Fibroblast of skin of left biceps (primary cell): ENCODE results near the gene TMEM141.
"Not testable (repeated sequence)": the region's sequence is repeated elsewhere in the genome, so short reads cannot be mapped to it uniquely, and the experiment has no call there.

ENCODE experiments used
- DNase-seq, 2 experiments: peaks; one replicate each; pipeline ENCODE4 v3.0.0-alpha.2; 2013; ENCODE audit warnings: low read depth in 2 of 2

TMEM141 gene

DNA sequence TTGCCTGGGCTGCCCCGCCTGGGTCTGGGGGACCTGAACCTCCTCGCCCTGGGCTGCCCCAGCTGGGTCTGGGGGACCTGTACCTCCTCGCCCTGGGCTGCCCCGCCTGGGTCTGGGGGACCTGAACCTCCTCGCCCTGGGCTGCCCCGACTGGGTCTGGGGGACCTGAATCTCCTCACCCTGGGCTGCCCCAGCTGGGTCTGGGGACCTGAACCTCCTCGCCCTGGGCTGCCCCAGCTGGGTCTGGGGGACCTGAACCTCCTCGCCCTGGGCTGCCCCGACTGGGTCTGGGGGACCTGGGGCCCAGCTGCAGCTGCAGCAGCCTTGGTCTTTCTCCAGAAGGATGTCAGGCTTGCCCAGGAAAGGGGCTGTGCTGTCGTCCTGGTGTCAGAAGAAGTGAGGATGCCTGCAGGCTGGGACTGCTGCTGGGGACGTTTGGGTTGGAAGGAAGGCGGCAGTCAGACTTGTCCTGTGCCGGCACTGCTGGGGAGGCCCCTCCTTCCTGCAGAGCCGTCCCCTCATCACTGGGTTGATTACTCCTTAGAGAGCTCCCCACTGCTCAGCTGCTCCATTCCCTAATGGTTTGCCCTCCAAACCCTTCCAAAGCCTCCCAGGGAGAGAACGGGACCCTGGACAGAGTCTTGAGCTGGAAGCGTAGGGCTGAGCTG, 42.4 kb downstream of the TMEM141 start:
- not testable (repeated sequence) for DNase-seq

DNA sequence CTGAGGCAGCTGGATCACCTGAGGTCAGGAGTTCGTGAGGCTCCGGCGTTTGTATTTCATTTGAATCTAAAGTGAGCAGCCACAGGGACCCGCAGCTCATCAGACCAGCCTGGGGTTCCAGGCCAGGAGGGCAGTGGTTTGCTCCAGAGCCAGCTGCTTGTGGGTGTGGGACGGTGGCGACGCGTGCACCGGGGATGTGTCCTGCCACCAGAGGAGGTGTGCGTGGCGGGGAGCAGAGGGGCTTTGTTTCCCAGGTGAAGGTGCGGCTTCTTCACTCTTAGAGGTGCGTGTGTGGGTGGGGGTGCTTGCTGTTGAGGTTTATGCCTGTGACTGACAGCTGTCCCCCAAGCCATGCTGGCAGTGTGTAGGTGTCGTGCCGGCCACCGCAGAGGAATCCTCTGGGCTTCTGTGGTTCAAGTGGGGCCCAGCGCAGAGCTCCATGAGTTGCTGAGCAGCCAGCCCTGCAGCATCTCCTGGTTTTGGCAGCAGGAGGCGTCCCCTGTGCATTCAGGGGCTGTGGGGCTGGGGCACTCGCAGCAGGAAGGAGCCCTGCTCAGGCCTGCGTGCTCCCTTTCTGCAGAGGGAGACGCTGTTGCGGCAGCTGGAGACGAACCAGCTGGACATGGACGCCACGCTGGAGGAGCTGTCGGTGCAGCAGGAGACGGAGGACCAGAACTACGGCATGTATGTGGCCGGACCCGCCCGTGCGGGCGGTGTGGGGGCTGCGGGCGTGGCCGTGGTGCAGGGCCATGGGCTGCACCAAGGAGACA, 44.2 kb downstream of the TMEM141 start:
- DNase-seq = no peak

DNA sequence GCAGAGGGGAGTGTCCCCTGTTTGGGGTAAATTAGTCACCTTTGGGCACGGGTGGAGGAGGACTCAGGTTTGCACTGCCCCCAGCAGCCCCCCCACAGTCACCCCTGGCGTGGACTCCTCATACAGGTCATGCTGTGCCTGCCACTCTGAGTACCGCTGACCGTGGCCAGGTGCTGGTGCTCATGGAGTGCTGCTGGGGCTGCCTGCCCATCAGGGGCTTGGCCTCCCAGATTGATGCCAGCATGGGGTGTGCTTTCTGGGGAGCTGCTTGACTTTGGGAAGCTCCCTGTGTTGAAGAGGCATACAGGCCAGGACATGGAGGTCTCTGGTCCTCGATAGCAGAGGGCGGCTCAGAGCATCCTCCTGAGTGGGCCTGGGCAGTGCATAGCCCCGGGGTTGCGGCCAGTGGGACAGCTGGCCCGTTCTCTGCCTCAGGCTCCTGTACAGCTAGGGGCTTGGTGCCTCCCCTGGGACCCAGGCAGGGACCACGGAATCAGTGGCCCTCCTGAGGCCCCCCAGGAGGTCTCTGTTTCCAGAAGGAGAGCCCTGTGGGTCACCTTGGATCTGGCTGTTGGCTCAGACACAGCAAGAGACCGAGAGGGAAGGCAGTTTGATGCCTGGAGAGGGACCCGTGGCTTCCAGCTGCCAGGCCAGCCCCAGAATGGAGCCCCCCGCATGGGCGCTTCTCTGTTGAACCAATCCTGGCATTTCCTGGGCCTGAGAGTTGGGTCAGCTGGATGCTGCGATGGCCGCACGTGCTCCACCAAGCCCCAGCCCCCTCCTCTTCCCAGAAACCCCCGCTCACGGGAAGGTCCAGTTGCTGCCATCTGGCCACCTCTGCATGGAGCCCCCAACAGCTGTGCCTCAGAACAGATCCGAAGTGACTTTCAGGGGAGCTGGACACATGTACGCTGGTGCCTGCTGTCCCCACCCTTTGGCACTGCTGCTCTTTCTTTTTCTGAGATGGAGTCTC, 45.1 kb downstream of the TMEM141 start:
- DNase-seq = no peak

DNA sequence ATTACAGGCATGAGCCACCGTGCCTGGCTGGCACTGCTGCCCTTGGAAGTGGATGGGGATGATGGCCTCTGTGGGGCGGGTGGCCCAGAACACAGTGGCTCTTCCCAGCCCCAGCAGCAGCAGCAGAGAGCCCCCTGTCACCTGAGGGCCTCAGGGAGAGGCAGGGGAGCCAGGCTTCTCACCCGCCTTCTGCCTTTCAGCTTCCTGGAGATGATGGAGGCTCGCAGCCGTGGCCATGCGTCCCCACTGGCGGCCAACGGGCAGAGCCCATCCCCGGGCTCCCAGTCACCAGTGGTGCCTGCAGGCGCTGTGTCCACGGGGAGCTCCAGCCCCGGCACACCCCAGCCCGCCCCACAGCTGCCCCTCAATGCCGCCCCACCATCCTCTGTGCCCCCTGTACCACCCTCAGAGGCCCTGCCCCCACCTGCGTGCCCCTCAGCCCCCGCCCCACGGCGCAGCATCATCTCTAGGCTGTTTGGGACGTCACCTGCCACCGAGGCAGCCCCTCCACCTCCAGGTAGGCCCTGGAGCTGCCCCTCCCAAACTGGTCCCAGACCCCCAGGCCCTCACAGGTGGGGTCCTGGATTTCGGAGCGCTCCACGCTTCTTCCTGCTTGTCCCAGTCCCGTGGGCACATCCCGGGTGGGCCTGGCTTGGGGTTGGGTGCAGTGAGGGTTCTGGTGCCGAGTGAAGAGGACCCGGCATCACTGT, 46.2 kb downstream of the TMEM141 start:
- DNase-seq = no peak

DNA sequence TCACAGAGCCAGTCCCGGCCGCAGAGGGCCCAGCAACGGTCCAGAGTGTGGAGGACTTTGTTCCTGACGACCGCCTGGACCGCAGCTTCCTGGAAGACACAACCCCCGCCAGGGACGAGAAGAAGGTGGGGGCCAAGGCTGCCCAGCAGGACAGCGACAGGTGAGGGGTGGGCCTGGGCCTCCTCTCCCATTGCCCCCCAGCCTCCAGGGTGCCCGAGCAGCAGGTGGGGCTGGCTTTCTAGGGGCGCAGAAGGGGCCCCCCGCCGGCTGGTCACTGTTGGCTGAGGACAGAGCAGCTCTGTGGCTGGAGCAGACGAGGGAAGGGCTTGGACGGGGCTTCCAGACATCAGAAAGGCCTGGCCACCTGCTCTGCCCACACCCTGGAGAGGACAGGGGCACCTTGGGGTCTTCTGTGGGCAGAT, 46.7 kb downstream of the TMEM141 start:
- DNase-seq = not testable (repeated sequence)

DNA sequence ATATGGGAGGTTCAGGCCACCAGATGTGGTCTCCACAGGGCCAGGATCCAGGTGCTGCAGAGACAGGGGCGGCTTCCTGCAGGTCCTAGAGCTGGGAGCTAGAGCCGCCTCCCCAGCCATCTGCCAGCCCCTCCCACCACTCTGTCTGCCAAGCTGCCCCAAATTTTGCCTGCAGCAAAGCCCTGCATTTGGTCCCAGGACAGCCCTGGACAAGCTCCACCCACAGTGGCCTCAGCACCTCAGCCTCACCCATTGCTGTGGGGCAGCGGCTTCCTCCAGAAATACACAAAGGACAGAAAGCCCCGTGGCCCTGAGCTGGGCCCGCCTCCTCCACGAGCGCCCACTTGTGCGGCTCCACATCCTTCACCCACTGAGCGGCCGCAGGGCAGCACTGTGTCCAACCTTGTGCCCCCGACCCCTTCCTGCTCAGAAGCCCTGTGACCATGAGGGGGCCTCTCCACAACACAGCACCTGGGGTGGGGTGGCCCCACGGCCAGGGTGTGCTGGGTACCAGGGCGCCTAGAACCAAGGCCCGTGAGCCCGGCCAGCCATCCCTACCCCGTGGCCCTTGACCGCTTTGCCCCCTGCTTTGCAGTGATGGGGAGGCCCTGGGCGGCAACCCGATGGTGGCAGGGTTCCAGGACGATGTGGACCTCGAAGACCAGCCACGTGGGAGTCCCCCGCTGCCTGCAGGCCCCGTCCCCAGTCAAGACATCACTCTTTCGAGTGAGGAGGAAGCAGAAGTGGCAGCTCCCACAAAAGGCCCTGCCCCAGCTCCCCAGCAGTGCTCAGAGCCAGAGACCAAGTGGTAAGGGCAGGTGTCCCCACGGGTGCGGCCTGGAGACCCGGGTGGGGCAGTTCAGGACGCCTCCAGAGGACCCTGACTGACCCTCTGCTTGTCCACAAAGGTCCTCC, 47.4 kb downstream of the TMEM141 start:
- no peak for DNase-seq

DNA sequence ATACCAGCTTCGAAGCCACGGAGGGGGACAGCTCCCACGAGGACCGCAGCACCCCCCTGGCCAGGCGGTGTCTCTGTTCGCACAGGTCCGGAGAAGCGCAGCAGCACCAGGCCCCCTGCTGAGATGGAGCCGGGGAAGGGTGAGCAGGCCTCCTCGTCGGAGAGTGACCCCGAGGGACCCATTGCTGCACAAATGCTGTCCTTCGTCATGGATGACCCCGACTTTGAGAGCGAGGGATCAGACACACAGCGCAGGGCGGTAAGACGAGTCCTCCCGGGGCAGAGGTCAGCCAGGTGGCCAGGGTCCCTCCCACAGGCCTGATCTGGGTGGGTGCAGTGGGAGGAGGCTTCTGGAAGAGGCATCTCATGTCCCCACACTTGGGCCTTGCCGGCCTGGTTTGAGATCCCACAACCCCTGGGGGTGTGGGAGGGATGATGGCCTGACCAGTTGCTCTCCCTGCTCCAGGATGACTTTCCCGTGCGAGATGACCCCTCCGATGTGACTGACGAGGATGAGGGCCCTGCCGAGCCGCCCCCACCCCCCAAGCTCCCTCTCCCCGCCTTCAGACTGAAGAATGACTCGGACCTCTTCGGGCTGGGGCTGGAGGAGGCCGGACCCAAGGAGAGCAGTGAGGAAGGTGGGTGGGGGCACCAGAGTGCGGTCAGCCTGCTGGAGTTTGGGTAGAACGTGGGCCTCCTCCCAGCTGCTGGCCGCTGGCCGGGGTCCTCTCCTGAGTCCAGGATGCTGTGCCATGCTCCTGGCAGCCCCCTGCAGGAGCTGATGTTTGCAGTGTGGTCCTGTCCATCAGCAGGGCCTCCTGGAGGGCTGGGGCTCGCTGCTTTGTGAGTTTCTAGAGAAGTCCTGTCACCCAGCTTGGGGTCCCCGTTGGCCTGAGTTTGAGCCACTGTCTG, 48.3 kb downstream of the TMEM141 start:
- DNase-seq = no peak

DNA sequence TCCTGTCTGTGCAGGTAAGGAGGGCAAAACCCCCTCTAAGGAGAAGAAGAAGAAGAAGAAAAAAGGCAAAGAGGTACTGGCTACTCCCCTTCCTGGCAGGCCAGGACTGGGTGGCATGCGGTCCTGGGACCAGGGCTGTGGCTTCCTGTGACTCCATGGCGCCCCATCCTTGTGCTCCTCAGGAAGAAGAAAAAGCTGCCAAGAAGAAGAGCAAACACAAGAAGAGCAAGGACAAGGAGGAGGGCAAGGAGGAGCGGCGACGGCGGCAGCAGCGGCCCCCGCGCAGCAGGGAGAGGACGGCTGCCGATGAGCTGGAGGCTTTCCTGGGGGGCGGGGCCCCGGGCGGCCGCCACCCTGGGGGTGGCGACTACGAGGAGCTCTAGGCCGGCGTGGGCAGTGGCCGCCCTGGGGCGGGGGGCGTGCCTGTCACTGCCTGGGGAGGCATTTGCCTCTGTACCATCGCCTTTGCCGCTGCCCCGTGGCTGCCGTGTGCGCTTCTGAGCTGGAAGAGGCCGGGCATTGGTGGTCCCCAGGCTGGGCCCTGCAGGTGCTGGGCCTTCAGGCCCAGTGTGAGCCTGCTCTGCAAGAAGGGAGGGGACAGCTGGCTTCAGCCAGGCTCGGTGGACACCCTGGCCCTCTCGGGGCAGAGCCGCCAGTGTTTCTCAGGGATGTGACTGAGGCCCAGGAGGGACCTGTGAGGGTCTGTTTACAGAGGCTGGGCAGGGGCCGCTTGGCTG, 49.2 kb downstream of the TMEM141 start:
- no peak for DNase-seq

DNA sequence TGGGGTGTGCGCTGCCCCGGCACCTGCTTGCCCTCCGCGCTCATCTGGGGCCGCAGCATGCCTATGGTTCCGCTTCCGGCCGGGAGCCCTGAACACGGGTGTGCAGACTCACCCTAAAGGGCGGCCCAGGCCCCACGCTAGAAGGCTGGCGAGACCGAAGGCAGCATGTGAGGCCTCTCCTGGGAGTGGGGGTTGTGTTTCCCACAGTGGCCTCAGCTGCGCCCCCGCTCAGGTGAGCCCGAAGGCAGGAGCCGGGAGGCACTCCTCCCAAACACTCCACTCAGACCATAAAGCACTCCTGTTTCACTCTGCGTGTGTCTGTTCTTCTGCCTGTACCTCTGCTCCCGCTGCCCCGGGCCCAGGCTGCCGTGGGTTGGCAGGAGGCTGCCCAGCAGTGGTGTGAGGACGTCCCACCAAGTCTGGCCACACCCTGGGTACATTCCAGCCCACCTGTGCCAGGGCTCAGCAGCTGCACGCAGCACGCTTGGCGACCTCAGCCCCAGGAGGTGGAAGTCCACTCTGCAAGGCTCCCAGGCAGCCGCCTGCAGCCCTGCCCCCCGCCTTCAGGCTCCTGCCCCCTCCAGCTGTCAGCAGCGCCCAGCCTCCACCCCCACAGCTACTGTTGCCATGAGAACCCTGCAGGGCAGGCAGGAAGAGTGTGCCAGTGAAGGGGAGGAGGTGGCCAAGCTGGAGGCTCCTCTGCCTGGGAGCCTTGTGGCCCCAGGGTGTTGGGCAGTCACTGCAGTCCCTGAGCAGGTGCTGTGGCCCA, 49.9 kb downstream of the TMEM141 start:
- DNase-seq = no peak

DNA sequence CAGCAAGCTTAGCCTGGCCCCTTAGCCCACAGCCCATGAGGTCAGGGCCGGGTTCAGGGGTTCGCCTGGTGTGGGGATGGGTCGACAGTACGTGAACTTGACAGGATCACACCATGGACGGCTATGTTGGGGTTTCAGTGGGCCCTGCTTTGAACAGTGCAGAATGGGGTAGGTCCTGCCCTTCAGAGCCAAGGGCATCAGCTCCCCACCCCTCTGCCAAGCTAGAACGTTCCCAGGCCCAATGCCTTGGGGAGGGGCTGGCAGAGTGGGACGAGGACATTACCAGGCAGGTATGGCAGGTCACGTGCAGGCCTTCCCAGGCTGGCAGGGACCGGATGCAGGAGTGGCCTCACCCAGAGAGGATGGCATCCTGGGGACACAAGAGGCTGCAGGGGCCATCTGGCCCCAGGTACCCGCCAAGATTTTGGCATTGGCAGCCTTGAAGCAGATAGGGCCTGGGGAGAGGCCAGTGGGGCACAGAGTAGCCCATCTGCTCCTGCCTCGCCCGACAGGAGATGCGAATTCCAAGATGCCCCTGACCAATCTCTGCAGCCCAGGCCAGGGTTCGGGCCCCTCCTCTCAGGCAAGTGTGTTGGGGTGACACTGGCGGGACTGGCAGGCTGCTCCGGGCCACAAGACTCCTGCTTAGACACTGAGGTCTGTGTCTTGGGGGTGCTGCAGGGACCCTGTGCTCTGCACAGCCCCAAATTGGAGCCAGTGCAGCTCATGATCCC, 50.7 kb downstream of the TMEM141 start:
- DNase-seq = not testable (repeated sequence)

DNA sequence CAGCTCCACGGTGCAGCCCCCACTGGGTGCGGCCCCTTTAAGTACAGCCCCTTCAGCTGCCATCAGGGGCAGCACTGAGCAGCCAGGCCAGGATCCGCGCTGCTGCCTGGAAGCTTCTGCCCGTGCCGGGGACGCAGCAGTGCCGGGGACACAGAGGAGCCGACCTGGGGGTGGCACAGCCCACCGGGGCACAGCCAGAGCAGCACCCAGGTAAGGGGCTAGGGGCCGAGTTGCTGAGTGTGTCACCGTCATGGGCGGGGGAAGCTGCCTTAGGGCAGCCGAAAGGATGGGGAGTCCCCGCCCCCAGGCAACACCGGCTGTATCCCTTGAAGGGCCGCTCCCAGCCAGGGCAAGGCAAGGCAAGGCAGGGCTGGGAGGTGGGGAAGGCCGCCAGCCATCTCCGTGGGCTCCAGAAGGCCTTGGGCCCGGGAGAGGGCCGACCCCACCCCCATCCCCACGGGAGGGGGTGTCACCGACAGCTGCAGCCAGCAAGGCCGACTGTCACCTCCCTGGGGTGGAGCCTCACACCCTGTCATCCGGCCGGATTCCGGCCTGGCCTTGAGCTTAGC, 51.3 kb downstream of the TMEM141 start, which contains the start of gene AJM1:
Gene AJM1, plus strand, starts transcription at position 99 of the 569 bp plus-strand sequence. CDS start 1,937 bp downstream, outside the sequence.
- peak in 1 of 2 experiments; percentile 25 for DNase-seq
